ENCODE measurements around the gene DUSP14. TPM values are rescaled to one million over a fixed set of nuclear protein-coding genes. Genes with fewer than 3 reads are reported as not detected.

DUSP14 gene
- total RNA-seq, 1 experiment from 2014 or later: 94.6 TPM

DNA sequence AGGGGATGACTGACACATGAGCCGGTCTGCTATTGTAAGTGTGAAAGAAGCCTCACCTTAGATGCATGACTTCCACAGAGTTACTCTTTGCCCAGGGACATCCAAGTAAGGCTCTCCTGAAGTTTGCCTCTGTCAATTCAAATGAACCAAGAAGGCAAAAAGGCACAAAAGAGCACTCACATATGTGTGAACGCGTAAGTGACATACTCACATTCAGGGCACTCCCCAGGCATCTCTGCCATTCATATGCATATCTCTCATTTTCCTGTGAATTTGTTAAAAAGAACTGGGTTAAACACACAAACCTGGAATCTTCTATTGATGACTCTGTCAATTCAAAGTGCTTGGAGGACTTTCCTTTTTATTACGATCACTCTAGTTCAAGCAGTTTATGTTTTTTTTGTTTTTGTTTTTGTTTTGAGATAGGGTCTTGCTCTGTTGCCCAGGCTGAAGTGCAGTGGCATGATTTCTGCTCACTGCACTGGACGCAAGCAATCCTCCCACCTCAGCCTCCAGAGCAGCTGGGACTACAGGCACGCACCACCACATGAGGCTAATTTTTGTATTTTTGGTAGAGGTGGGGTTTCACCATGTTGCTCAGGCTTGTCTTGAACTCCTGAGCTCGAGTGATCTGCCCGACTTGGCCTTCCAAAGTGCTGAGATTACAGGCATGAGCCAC, 49.4 kb downstream of the DUSP14 start:
- Histone ChIP-seq H3K4me3 (no peak overlapping the region), H3K9me3 (replicated peaks) (no peaks in the 10 kb centered on the region), H3K27me3 (replicated peaks) (no peaks in the 10 kb centered on the region), H3K4me1 (replicated peaks) (no peaks in the 10 kb centered on the region), H3K36me3 (peaks cover 80% of the 10 kb centered on the region), H3K27ac (no peak overlapping the region)
- no peak for DNase-seq (ENCODE audit: low read depth in 1 of 2, low spot score in 2 of 2)

DNA sequence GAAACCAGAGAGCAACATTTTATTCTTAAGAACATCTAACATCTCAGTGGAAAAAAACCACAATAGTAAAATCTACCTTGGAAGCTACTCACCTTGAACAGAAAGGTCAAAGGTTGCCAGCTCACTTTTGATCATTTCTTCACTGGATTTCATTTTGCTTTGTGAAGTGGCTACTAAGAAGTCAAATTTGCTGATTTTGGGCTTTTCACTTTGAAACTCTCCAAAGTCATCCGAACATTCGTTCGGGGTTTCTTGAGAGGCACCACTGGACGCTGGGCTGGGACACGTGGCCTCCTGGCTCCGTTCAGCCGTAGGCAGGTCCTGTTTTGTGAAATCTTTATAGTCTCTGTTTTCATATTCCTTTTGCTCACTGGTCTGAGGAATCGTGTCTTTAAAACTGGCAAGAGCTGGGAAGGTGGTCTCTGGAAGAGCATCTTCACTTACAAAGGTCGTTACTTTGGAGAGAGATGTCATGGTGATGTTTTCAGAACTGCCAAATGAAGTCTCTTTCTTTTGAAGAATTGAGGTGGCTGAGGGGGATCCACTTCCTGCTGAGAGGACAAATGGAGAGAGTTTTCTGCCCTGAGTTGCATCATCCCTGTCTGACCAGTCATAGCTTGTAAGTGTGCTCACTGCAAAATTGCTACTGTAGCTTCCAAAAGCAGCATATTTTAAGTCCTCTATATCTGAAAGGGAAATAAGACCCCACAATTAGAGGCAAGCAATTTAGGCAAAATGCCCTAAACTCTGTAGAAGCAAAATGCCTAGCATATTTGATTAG, 52.4 kb downstream of the DUSP14 start:
- no peak for DNase-seq (ENCODE audit: low read depth in 1 of 2, low spot score in 2 of 2)
- Histone ChIP-seq H3K4me1 (replicated peaks) (no peaks in the 10 kb centered on the region), H3K27me3 (replicated peaks) (no peaks in the 10 kb centered on the region), H3K4me3 (no peak overlapping the region), H3K9me3 (replicated peaks) (no peaks in the 10 kb centered on the region), H3K36me3 (peaks cover 70% of the 10 kb centered on the region), H3K27ac (no peak overlapping the region)

DNA sequence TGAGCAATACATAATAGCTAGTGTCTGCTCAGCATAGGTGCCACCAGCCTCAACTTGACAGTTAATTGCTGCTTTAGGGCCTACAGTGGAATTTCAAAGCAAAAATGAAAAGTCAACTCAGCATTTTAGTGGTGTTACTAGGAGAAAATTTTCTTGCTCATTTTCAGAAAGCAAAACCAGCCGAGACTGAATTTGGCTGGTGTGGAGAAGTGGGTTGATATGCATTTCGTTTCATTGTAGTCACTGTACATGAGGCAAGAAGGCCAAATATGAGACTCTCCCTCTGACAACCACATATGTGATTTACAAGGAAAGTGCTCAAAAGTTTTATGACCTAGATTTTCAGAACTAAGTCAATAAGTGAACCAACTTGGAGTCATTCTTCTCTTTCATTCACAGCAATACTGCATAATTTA, 54.0 kb downstream of the DUSP14 start:
- no peak overlapping the region for H3K4me3 ChIP-seq
- DNase-seq (ENCODE audit: low read depth in 1 of 2, low spot score in 2 of 2): no peak
- no peaks in the 10 kb centered on the region for H3K9me3 ChIP-seq (replicated peaks)
- H3K36me3 ChIP-seq: peaks cover 56% of the 10 kb centered on the region
- no peaks in the 10 kb centered on the region for H3K27me3 ChIP-seq (replicated peaks)
- no peaks in the 10 kb centered on the region for H3K4me1 ChIP-seq (replicated peaks)
- H3K27ac ChIP-seq: no peak overlapping the region

DNA sequence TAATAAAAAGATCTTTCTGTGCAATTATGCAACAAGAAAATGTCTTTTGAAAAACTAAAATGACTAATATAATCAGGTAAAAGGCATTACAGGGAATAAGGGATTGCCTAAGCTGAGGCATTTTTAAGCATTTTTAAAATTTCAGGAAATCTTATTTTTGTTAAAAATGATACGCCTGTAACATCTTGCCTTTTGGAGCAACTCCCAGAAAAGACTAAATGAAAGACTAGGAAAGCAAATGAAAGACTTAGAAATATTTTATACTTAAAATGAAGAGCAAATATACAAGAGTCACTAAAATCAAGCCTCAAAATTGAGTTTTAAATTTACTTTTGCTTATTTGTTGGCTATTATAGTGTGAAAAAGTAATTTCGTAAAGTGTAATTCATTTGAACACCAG, 55.8 kb downstream of the DUSP14 start:
- H3K27ac ChIP-seq: no peak overlapping the region
- no peaks in the 10 kb centered on the region for H3K9me3 ChIP-seq (replicated peaks)
- peaks cover 40% of the 10 kb centered on the region for H3K36me3 ChIP-seq

DNA sequence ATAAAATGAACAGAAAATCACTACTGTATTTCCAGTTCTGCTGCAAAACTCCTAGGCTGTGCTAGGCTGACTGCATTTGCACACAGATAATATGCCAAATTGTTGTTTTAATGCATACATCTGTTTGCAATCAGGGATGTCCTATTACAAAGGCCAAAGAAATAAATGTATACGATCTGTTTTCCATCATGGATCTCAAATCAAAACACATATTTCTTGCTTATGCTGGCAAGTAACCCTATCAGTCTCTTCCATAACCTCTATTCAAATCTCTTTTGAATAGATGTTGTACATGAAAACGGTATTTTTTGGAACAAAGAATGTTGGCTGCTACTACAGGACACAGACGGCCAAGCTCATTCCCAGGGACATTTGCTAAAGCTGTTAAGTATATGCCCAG, 56.6 kb downstream of the DUSP14 start:
- H3K4me1 ChIP-seq (replicated peaks): no peaks in the 10 kb centered on the region
- H3K27ac ChIP-seq: no peak overlapping the region
- H3K36me3 ChIP-seq: peaks cover 41% of the 10 kb centered on the region
- H3K4me3 ChIP-seq: no peak overlapping the region
- H3K27me3 ChIP-seq (replicated peaks): no peaks in the 10 kb centered on the region
- no peaks in the 10 kb centered on the region for H3K9me3 ChIP-seq (replicated peaks)
- no peak for DNase-seq (ENCODE audit: low read depth in 1 of 2, low spot score in 2 of 2)

More for the DNA sequence above, 55.8 kb downstream of the DUSP14 start:
- Histone ChIP-seq H3K4me3 (no peak overlapping the region), H3K4me1 (replicated peaks) (no peaks in the 10 kb centered on the region), H3K27me3 (replicated peaks) (no peaks in the 10 kb centered on the region)
- no peak for DNase-seq (ENCODE audit: low read depth in 1 of 2, low spot score in 2 of 2)

DNA sequence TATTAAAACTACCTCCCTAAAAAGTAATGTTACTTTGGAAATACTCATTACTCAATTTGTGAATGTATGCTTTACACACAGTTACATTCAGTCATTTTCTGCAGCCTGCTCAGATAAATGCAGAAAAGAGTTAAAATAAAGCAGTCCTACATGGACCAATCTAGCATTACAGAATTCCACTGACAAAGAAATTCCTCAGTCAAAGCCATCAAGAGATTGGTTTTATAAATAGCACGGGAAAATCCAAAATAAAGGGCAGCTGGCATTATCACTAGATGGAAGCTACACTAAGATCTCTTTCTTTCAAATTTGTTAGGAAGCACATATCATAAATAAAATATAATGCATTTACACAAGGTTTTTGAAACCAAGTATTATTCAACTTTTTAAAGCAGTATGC, 58.3 kb downstream of the DUSP14 start:
- no peak overlapping the region for H3K4me3 ChIP-seq
- no peaks in the 10 kb centered on the region for H3K27me3 ChIP-seq (replicated peaks)
- no peaks in the 10 kb centered on the region for H3K9me3 ChIP-seq (replicated peaks)
- DNase-seq (ENCODE audit: low read depth in 1 of 2, low spot score in 2 of 2): no peak
- no peaks in the 10 kb centered on the region for H3K4me1 ChIP-seq (replicated peaks)
- H3K36me3 ChIP-seq: peaks cover 34% of the 10 kb centered on the region
- H3K27ac ChIP-seq: no peak overlapping the region

DNA sequence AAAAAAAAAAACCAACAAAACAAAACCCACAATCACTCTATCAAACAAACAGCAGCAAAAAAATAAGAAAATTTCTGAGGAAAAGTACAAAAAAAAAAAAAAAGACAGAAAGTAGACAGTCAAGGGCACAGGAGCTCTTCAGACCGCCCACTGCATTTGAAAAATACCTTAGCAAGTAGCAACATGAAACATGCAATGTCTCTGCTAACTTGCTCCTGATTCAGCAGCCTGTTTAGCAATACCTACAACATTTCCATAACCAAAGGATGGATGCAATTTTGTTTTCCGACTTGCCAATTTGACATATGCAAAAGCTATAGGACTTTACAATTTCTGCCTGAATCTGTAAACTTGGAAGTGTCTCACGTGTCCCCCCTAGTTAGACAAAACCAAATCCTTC, 62.1 kb downstream of the DUSP14 start:
- Histone ChIP-seq H3K27me3 (replicated peaks) (no peaks in the 10 kb centered on the region), H3K27ac (no peak overlapping the region), H3K9me3 (replicated peaks) (no peaks in the 10 kb centered on the region), H3K36me3 (peaks cover 28% of the 10 kb centered on the region), H3K4me1 (replicated peaks) (no peaks in the 10 kb centered on the region), H3K4me3 (no peak overlapping the region)
- DNase-seq (ENCODE audit: low read depth in 1 of 2, low spot score in 2 of 2): no peak

DNA sequence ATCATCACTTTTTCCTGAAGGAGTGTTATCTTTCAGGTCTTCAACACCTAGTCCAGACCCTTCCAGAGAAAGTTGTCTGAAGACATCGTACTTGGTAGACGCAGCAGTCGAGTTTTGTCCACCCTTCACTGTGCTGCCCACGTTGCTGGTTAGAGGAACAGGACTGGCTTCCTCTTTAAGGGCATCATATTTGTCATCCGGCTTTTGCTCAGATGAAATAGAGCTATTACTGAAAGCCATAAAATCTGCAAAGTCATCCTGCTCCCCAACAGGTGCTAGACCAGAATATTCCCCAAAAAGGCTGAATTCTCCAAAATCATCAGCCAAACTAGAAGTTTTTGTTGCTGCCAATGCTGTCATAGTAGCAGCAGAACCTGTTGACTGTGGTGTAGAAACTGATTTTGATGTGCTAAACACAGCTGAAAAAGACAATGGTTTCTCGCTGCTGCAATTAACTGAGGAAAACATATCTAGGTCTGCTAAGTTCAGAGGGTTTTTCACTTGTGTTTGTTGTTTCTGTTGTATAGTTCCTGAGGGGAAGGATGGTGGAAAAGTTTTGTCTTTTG, 63.8 kb downstream of the DUSP14 start:
- DNase-seq (ENCODE audit: low read depth in 1 of 2, low spot score in 2 of 2): no peak
- H3K27ac ChIP-seq: no peak overlapping the region
- no peaks in the 10 kb centered on the region for H3K9me3 ChIP-seq (replicated peaks)
- H3K4me3 ChIP-seq: no peak overlapping the region
- no peaks in the 10 kb centered on the region for H3K4me1 ChIP-seq (replicated peaks)
- H3K36me3 ChIP-seq: peaks cover 25% of the 10 kb centered on the region
- no peaks in the 10 kb centered on the region for H3K27me3 ChIP-seq (replicated peaks)

DNA sequence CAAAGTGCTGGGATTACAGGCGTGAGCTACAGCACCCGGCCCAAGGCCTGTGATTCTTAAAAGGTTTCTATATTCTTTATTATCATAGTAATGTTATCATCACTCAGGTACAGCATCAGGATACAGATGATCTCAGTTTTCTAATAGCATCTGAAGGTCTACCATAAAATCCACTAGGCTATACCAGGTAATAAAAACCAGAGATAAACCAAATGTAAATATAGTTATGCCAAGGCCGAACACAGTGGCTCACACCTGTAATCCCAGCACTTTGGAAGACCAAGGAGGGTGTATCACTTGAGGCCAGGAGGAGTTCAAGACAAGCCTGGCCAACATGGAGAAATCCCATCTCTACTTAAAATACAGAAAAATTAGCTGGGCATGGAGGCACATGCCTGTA, 65.7 kb downstream of the DUSP14 start:
- no peak overlapping the region for H3K4me3 ChIP-seq
- no peaks in the 10 kb centered on the region for H3K9me3 ChIP-seq (replicated peaks)
- no peaks in the 10 kb centered on the region for H3K4me1 ChIP-seq (replicated peaks)
- no peak for DNase-seq (ENCODE audit: low read depth in 1 of 2, low spot score in 2 of 2)
- H3K27ac ChIP-seq: no peak overlapping the region
- peaks cover 42% of the 10 kb centered on the region for H3K36me3 ChIP-seq
- no peaks in the 10 kb centered on the region for H3K27me3 ChIP-seq (replicated peaks)

DNA sequence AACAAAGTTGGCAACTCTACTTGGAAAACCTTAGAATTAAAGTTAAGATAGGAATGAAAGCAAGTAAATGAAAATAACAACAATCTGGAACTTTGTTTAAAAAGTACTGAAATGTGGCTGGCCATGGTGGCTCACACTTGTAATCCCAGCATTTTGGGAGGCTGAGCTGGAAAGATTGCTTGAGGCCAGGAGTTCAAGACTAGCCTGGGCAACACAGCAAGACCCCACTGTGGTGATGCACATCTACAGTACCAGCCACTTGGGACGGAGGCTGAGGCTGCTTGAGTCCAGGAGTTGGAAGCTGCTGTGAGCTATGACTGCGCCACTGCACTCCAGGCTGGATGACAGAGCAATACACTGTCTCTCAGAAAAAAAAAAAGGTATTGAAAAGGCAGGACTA, 67.8 kb downstream of the DUSP14 start:
- no peak overlapping the region for H3K27ac ChIP-seq
- no peaks in the 10 kb centered on the region for H3K4me1 ChIP-seq (replicated peaks)
- H3K36me3 ChIP-seq: peaks cover 45% of the 10 kb centered on the region
- no peaks in the 10 kb centered on the region for H3K27me3 ChIP-seq (replicated peaks)
- H3K4me3 ChIP-seq: no peak overlapping the region
- H3K9me3 ChIP-seq (replicated peaks): no peaks in the 10 kb centered on the region
- no peak for DNase-seq (ENCODE audit: low read depth in 1 of 2, low spot score in 2 of 2)

DNA sequence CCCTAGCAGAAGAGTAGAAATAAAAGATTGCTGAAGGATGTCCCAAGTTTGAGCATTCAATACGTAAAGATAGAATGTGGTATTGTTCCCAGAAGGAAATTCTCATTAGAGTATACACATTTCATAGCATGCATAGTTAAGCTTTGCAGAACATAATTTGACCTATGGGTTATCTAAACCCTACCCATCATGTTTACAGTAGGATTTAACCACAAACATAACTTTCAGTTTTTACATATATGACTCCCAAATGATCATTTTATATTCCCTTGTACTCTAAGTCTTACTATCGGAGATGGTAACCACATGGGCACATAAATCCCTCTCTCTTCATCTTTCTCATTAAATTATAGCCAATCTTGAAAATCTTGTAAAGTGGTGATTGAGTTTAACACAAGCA, 68.6 kb downstream of the DUSP14 start:
- Histone ChIP-seq H3K4me3 (no peak overlapping the region), H3K27ac (no peak overlapping the region), H3K36me3 (peaks cover 39% of the 10 kb centered on the region), H3K27me3 (replicated peaks) (no peaks in the 10 kb centered on the region), H3K4me1 (replicated peaks) (no peaks in the 10 kb centered on the region), H3K9me3 (replicated peaks) (no peaks in the 10 kb centered on the region)
- DNase-seq (ENCODE audit: low read depth in 1 of 2, low spot score in 2 of 2): no peak

DNA sequence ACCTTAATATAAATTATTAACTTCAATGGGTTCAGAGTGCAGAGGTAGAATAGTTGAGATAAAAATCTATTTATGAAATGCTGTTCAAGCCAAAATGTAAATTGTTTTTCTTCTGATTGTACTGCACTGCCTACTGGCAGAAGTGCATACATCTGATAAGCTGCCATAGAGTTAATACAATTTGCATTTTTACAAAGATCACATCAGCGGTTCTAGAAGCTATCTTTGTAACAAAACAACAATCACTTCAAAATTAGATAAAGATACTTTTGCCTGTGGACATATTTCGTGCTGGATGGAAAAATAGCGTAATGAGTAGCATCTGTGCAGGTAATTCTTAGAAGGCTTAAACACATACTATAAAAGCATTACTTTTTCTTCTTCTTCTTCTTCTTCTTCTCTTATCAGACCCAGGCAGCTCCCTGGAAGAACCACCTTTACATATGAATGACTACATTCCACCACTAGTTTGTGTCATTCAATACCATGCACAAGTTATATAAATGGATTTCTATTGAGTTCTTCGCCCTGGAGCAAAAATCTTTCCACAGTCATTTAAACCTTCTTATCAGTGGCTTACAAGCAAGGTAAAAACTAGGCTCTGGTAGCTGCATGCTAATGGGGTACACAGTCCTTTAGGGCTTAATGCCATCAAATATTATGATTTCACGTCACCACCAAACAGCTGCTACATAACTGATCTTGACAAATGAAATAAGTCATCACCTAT, 72.5 kb downstream of the DUSP14 start:
- Histone ChIP-seq H3K4me3 (no peak overlapping the region), H3K27me3 (replicated peaks) (no peaks in the 10 kb centered on the region), H3K36me3 (peaks cover 49% of the 10 kb centered on the region), H3K27ac (no peak overlapping the region), H3K9me3 (replicated peaks) (no peaks in the 10 kb centered on the region), H3K4me1 (replicated peaks) (no peaks in the 10 kb centered on the region)
- DNase-seq (ENCODE audit: low read depth in 1 of 2, low spot score in 2 of 2): no peak
